H1 (cell line): ENCODE results near the gene SRRM3. TPM values are rescaled to one million over a fixed set of nuclear protein-coding genes. Genes with fewer than 3 reads are reported as not detected.

Experiments
- CTCF ChIA-PET: fragments of 300-600 bp; sonication (Branson Sonifier 250); formaldehyde crosslinking; loops from one replicate; lab custom pipeline; 2021; ENCODE audit not compliant: partially characterized antibody; lab: Charles Lee
- POLR2A ChIA-PET: fragments of 300-600 bp; sonication (Branson Sonifier 250); formaldehyde crosslinking; loops from one replicate; lab custom pipeline; 2021; ENCODE audit warnings: inconsistent platforms; ENCODE audit not compliant: partially characterized antibody; lab: Charles Lee
- DNase-seq, 2 experiments: peaks; one replicate each; pipeline versions ENCODE4 v3.0.0 to v3.0.0-alpha.2; 2010 to 2022; ENCODE audit warnings: low spot score in 2 of 2, low read depth in 1 of 2, mixed read lengths in 1 of 2
- FAIRE-seq: peaks from 2 replicates; lab custom pipeline; 2011; peaks lifted over from hg19 to GRCh38; lab: Jason Lieb, UNC
- H2AFZ ChIP-seq: 2 replicates; pipeline ENCODE4 v1.8.1; 2012; ENCODE audit warnings: low read length, inconsistent platforms
- H2AK5ac ChIP-seq: 2 replicates; pipeline ENCODE4 v1.6.1; 2013; ENCODE audit warnings: low read depth, low read length
- H2BK120ac ChIP-seq: replicated peaks from 2 replicates; pipeline ENCODE3; 2013; ENCODE audit warnings: low read depth, low read length, inconsistent platforms
- H2BK12ac ChIP-seq: 2 replicates; pipeline ENCODE4 v1.6.1; 2013; ENCODE audit warnings: low read depth, low read length
- H2BK15ac ChIP-seq: 2 replicates; pipeline ENCODE4 v1.6.1; 2013; ENCODE audit warnings: low read length
- H2BK20ac ChIP-seq: 2 replicates; pipeline ENCODE4 v1.6.1; 2013; ENCODE audit warnings: low read length
- H2BK5ac ChIP-seq: 2 replicates; pipeline ENCODE4 v1.6.1; 2013; ENCODE audit warnings: low read depth, low read length
- H3K14ac ChIP-seq: 2 replicates; pipeline ENCODE4 v1.6.1; 2013; ENCODE audit warnings: inconsistent platforms; ENCODE audit not compliant: insufficient read length
- H3K18ac ChIP-seq: 2 replicates; pipeline ENCODE4 v1.6.1; 2013; ENCODE audit warnings: low read length; ENCODE audit errors: extremely low read depth
- H3K23ac ChIP-seq: 2 replicates; pipeline ENCODE4 v1.6.1; 2013; ENCODE audit warnings: inconsistent platforms; ENCODE audit not compliant: insufficient read length
- H3K23me2 ChIP-seq: 2 replicates; pipeline ENCODE4 v1.6.1; 2013; ENCODE audit warnings: low read depth, low read length
- H3K27ac ChIP-seq: 2 replicates; pipeline ENCODE4 v1.6.1; 2011; ENCODE audit warnings: low read depth, low read length, inconsistent platforms
- H3K27me3 ChIP-seq, 4 experiments: replicated peaks in 1 of 4; 1 replicate in 1 of 4; 2 replicates in 3 of 4; pipeline versions ENCODE4 v1.6.1 to v1.8.1; 2011 to 2013; ENCODE audit warnings: low read length in 3 of 4, mild to moderate bottlenecking in 3 of 4, inconsistent platforms in 2 of 4, mixed read lengths in 2 of 4, moderate library complexity in 1 of 4; ENCODE audit not compliant: control insufficient read depth in 3 of 4, insufficient read depth in 3 of 4; ENCODE audit errors: extremely low read depth in 1 of 4
- H3K36me3 ChIP-seq, 4 experiments: 2 replicates each; pipeline versions ENCODE4 v1.6.1 to v1.8.1; 2011 to 2013; ENCODE audit warnings: mild to moderate bottlenecking in 4 of 4, low read length in 3 of 4, moderate library complexity in 2 of 4, control low read depth in 1 of 4, inconsistent platforms in 1 of 4; ENCODE audit not compliant: insufficient read depth in 4 of 4, control insufficient read depth in 2 of 4
- H3K4ac ChIP-seq: replicated peaks from 2 replicates; pipeline ENCODE3; 2013; ENCODE audit warnings: low read length, low read depth, mixed read lengths, inconsistent platforms; ENCODE audit not compliant: insufficient read length
- H3K4me1 ChIP-seq, 4 experiments: replicated peaks in 1 of 4; 1 replicate in 1 of 4; 2 replicates in 3 of 4; pipeline versions ENCODE4 v1.6.1 to v1.8.1; 2011 to 2013; ENCODE audit warnings: low read length in 3 of 4, inconsistent platforms in 2 of 4, mixed read lengths in 1 of 4; ENCODE audit not compliant: insufficient read depth in 4 of 4, control insufficient read depth in 3 of 4
- H3K4me2 ChIP-seq, 2 experiments: 2 replicates each; pipeline versions ENCODE4 v1.6.1 to v1.8.1; 2011 to 2013; ENCODE audit warnings: low read depth in 2 of 2, low read length in 2 of 2, control low read depth in 1 of 2, inconsistent platforms in 1 of 2, mild to moderate bottlenecking in 1 of 2; ENCODE audit not compliant: insufficient read depth in 1 of 2
- H3K4me3 ChIP-seq, 4 experiments: fragments of 200-600, 300-600 bp in 1 of 4; sonication (generic), shearing (Covaris generic), sonication (Bioruptor Twin) in 1 of 4; 2 replicates each; pipeline versions ENCODE4 v1.5.1 to v1.8.1; 2011 to 2016; ENCODE audit warnings: low read length in 4 of 4, low read depth in 3 of 4, control low read depth in 2 of 4, inconsistent platforms in 2 of 4, mild to moderate bottlenecking in 2 of 4, mixed read lengths in 1 of 4, moderate library complexity in 1 of 4; ENCODE audit not compliant: insufficient read depth in 2 of 4; ENCODE audit errors: extremely low read depth in 1 of 4
- H3K56ac ChIP-seq: replicated peaks from 2 replicates; pipeline ENCODE3; 2013; ENCODE audit warnings: low read depth, mild to moderate bottlenecking, mixed read lengths, low read length, inconsistent platforms; ENCODE audit not compliant: insufficient read length
- H3K79me1 ChIP-seq: 2 replicates; pipeline ENCODE4 v1.6.1; 2013; ENCODE audit warnings: low read depth, low read length, control low read depth
- H3K79me2 ChIP-seq, 2 experiments: 2 replicates each; pipeline versions ENCODE4 v1.6.1 to v1.8.1; 2012 to 2013; ENCODE audit warnings: low read length in 2 of 2, mild to moderate bottlenecking in 2 of 2, inconsistent platforms in 1 of 2; ENCODE audit not compliant: insufficient read depth in 2 of 2, control insufficient read depth in 1 of 2
- H3K9ac ChIP-seq, 4 experiments: replicated peaks in 1 of 4; 1 replicate in 1 of 4; 2 replicates in 3 of 4; pipeline versions ENCODE4 v1.6.1 to v1.8.1; 2011 to 2013; ENCODE audit warnings: low read depth in 3 of 4, low read length in 3 of 4, control low read depth in 2 of 4, mild to moderate bottlenecking in 2 of 4, moderate library complexity in 2 of 4, inconsistent platforms in 1 of 4; ENCODE audit errors: extremely low read depth in 1 of 4
- H3K9me3 ChIP-seq, 2 experiments: 2 replicates each; pipeline versions ENCODE4 v1.6.1 to v1.8.1; 2012 to 2013; ENCODE audit warnings: mild to moderate bottlenecking in 2 of 2, moderate library complexity in 2 of 2, control low read depth in 1 of 2, inconsistent platforms in 1 of 2, low read depth in 1 of 2, low read length in 1 of 2, mixed read lengths in 1 of 2; ENCODE audit not compliant: insufficient read depth in 2 of 2
- H4K20me1 ChIP-seq, 2 experiments: replicated peaks in 1 of 2; 2 replicates each; pipeline versions ENCODE3 to v1.8.1; 2011 to 2013; ENCODE audit warnings: inconsistent platforms in 2 of 2, low read length in 2 of 2, mild to moderate bottlenecking in 1 of 2; ENCODE audit not compliant: insufficient read depth in 2 of 2, control insufficient read depth in 1 of 2
- H4K5ac ChIP-seq: 2 replicates; pipeline ENCODE4 v1.6.1; 2013; ENCODE audit warnings: low read length, low read depth, mixed read lengths, inconsistent platforms; ENCODE audit not compliant: insufficient read length
- H4K8ac ChIP-seq: 2 replicates; pipeline ENCODE4 v1.8.0; 2013; ENCODE audit warnings: mild to moderate bottlenecking, moderate library complexity, low read length, inconsistent platforms; ENCODE audit not compliant: insufficient read depth; ENCODE audit errors: extremely low read depth
- H4K91ac ChIP-seq: replicated peaks from 2 replicates; pipeline ENCODE3; 2013; ENCODE audit warnings: low read length, mixed read lengths, inconsistent platforms; ENCODE audit not compliant: insufficient read length
- ASH2L ChIP-seq: fragments of 200-600, 300-600 bp; sonication (generic); IDR thresholded peaks from one replicate; pipeline ENCODE4 v1.7.1; 2017; ENCODE audit warnings: low read length
- BCL11A ChIP-seq, 2 experiments: IDR thresholded peaks; one replicate each; pipeline ENCODE4 v1.6.1; 2011; ENCODE audit warnings: low read depth in 2 of 2, low read length in 2 of 2, mild to moderate bottlenecking in 2 of 2
- CBX8 ChIP-seq: fragments of 300-800, 300-1000 bp; sonication (generic); IDR thresholded peaks from 2 replicates; pipeline ENCODE4 v1.7.1; 2016; ENCODE audit warnings: low read depth, low read length, borderline replicate concordance
- CTCF ChIP-seq, 3 experiments: IDR thresholded peaks; 1 replicate in 2 of 3; 2 replicates in 1 of 3; pipeline versions ENCODE4 v1.5.1 to v1.6.1; 2011; ENCODE audit warnings: low read length in 3 of 3, mild to moderate bottlenecking in 3 of 3, inconsistent platforms in 2 of 3, low read depth in 1 of 3, moderate library complexity in 1 of 3; ENCODE audit not compliant: insufficient read depth in 1 of 3; ENCODE audit errors: control extremely low read depth in 1 of 3
- SIRT6 ChIP-seq: IDR thresholded peaks from one replicate; pipeline ENCODE4 v1.7.1; 2012; ENCODE audit warnings: low read length, inconsistent platforms
- SP2 ChIP-seq: IDR thresholded peaks from 2 replicates; pipeline ENCODE4 v1.6.1; 2012; ENCODE audit warnings: mild to moderate bottlenecking, low read length, inconsistent platforms
- WGBS, 2 experiments: shearing (Covaris generic) in 1 of 2; methylation state at CpG; one replicate each; pipeline versions ENCODE4 v1.1.6 to v1.1.7; 2013 to 2015; ENCODE audit warnings: low lambda C conversion rate in 2 of 2, mixed read lengths in 2 of 2, inconsistent platforms in 1 of 2, low coverage in 1 of 2, missing lambda C conversion rate in 1 of 2; ENCODE audit not compliant: insufficient replicate concordance in 2 of 2, insufficient coverage in 1 of 2, insufficient read length in 1 of 2; ENCODE audit errors: extremely low coverage in 1 of 2, missing lambda C conversion rate in 1 of 2; 5-methylcytosine and 5-hydroxymethylcytosine counted together
- polyA plus RNA-seq, 7 experiments: library from polyadenylated mRNA; depleted of rRNA in 3 of 7; stranded (reverse) in 5 of 7; unstranded in 2 of 7; fragments of >200 nt in 5 of 7; fragments of 200-250 nt in 2 of 7; gene quantifications; 1 replicate in 5 of 7; 2 replicates in 1 of 7; 4 replicates in 1 of 7; pipeline versions ENCODE4 v1.2.1 to v1.2.3, GENCODE V29; 2011 to 2013; ENCODE audit warnings: missing spikeins in 2 of 7, mixed read lengths in 2 of 7
- total RNA-seq: library from RNA; stranded (reverse); fragmentation: NEBNext Ultra II Directional; extraction: Animal tissue kit (Norgen Biotek cat#: 25700); gene quantifications from 2 replicates; pipeline ENCODE4 v1.2.1, GENCODE V29; 2021
- TF ChIP-seq, protein P1 (sequence below): IDR thresholded peaks from 2 replicates; pipeline ENCODE4 v1.6.1; 2011; ENCODE audit warnings: low read depth, mild to moderate bottlenecking, low read length; ENCODE audit not compliant: insufficient read depth

Gene SRRM3
- total and polyA plus RNA-seq, 2 of the 8 experiments (the other 6 are each of a cell fraction or from before 2014, with no cell fraction given): 10.4 to 17.4 TPM

- peak overlapping the region; percentile 47 for H4K91ac ChIP-seq
- no peak overlapping the region for H2AFZ ChIP-seq
- H2AK5ac ChIP-seq: no peak overlapping the region
- H2BK20ac ChIP-seq: no peak overlapping the region
- WGBS, 2 experiments: 88% methylated on average over 10 of the region's 10 CpGs; no CpG with 5 or more reads in 1 of the 2 experiments
- H3K4me2 ChIP-seq: no peak overlapping the region
- no peak overlapping the region for H2BK15ac ChIP-seq
- no peaks in the 10 kb centered on the region for H3K79me1 ChIP-seq
- no peaks in the 10 kb centered on the region for H3K9me3 ChIP-seq
- H2BK120ac ChIP-seq: no peak overlapping the region
- H4K5ac ChIP-seq: no peak overlapping the region
- no peaks in the 10 kb centered on the region for H3K36me3 ChIP-seq
- H3K4me3 ChIP-seq: no peak overlapping the region
- H3K27ac ChIP-seq: no peak overlapping the region
- H4K8ac ChIP-seq: no peak overlapping the region
- H3K23me2 ChIP-seq: peaks cover 1% of the 10 kb centered on the region; the same call in 1 of the 2 replicates
- CTCF ChIA-PET: interaction anchor here (2.2 to 17.7 kb wide), 4 partner anchors 9 to 67 kb away, joined by 4 to 155 read pairs (median 10); no protein-coding TSS in a partner anchor
- POLR2A ChIA-PET: no interaction called here
- no peaks in the 10 kb centered on the region for H4K20me1 ChIP-seq
- H3K79me2 ChIP-seq: no peaks in the 10 kb centered on the region
- H3K4ac ChIP-seq: no peak overlapping the region
- no peak for FAIRE-seq
- H2BK12ac ChIP-seq: peak overlapping the region; percentile 75; the same call in 1 of the 2 replicates
- no peaks in the 10 kb centered on the region for H3K27me3 ChIP-seq
- H3K14ac ChIP-seq: no peak overlapping the region
- H3K56ac ChIP-seq: no peak overlapping the region
- H2BK5ac ChIP-seq: no peak overlapping the region; the same call in 1 of the 2 replicates
- peaks cover 0 to 14% (median 9%) of the 10 kb centered on the region in 4 experiments; a peak in 6 of 7 replicates for H3K4me1 ChIP-seq
- no peak for DNase-seq
- no peak overlapping the region for H3K23ac ChIP-seq
- H3K18ac ChIP-seq: no peak overlapping the region
- H3K9ac ChIP-seq: no peak overlapping the region
- TF ChIP-seq CTCF (IDR thresholded peaks at IDR 0.05; ENCODE audit: control extremely low read depth in 1 of 3, insufficient read depth in 1 of 3, low read depth in 1 of 3, low read length in 3 of 3): no peak
- no peak for TF ChIP-seq SP2
- no peak for TF ChIP-seq SIRT6
- no peak for TF ChIP-seq BCL11A (IDR thresholded peaks at IDR 0.05; ENCODE audit: low read depth in 2 of 2, low read length in 2 of 2)
- TF ChIP-seq ASH2L: no peak
- TF ChIP-seq, protein P1, sequence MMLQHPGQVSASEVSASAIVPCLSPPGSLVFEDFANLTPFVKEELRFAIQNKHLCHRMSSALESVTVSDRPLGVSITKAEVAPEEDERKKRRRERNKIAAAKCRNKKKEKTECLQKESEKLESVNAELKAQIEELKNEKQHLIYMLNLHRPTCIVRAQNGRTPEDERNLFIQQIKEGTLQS: no peak
- no peak for TF ChIP-seq CBX8
Observed at GRCh38 chr7:76196786-76197185, 4.9 kb upstream of the SRRM3 start.
